HG03575 (cell line): Measurements from ENCODE around the gene CYP39A1.
"Not testable (repeated sequence)": the region's sequence is repeated elsewhere in the genome, so short reads cannot be mapped to it uniquely, and the experiment has no call there.

Experiments used
- ATAC-seq: cut with Tn5 transposase; IDR thresholded peaks from one replicate; pipeline ENCODE4 v1.9.1; 2021; ENCODE audit not compliant: unreplicated experiment, insufficient number of reproducible peaks, low FRiP score; ENCODE audit errors: extremely low read depth

CYP39A1 gene

DNA sequence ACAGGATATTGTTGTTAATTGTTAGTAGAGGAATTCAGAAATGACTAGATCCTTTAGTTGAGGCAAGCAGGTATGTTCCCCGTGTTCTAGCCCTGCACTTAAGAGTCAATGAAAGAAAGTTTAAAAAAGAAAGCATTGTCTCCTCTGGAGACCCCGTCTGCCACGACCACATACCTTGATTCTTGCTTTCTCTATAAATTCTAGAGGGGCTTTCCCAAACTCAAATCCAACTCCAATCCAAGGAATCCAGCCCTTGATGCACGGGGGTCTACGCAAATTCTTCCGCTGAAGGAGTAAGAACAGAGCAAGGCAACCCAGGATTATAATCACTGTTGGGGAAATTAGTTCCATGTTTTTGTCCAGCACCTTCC, 401 bp downstream of the CYP39A1 start:
- no peak for ATAC-seq

DNA sequence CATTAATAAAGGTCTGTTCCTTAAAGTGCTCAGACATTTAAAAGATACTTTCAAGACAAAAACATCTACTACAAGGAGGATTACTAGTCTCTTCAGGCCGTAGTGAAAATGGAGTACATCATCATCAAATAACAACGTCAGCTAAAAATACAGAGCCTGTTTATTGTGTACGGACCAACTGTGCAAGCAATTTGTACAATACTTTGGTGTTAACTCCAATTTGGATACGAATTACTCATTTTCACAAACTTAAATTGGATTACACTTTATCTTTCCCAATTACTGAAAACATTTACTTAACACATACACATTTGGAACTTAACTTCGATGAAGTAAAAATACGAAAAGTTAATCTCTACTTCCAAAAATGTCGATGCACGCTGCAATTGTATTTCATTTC, 802 bp downstream of the CYP39A1 start:
- no peak for ATAC-seq

- ATAC-seq = no peak
These were observed 1.6 kb downstream of the CYP39A1 start for GRCh38 chr6:46651006-46651405.

DNA sequence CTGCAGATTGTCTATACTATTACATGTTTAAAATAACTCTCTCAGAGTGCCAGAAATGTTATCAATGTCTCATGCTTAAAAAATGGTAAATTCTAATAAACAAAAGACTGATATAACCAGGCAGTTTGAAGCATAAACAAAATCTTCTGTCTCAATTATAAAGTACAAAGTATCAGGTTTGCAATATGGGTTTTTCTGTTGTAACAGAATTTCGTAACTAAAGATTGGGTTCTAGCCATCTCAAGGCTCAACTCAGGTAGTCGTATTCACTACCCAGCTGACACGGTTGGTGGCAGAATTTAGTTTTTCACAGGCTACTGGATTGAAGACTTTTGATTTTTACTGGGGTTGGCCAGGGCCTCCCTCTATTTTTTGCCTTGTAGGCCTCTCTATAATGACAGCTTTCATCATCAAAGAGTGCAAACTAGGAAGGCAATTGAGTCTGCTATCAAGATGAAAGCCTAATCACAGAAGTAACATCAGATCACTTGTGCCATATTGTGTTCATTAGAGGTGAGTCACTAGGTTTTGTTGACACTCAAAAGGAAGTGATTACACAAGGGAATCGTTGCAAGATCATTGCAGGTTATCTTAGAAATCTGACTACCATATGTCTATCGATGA, 3.6 kb downstream of the CYP39A1 start:
- no peak for ATAC-seq

- ATAC-seq = not testable (repeated sequence)
These were observed 4.5 kb downstream of the CYP39A1 start for GRCh38 chr6:46648108-46648507.

GRCh38 chr6:46645265-46645664, 7.4 kb downstream of the CYP39A1 start:
- ATAC-seq = no peak

- no peak for ATAC-seq
These were observed 9.5 kb downstream of the CYP39A1 start for GRCh38 chr6:46642928-46643751.

DNA sequence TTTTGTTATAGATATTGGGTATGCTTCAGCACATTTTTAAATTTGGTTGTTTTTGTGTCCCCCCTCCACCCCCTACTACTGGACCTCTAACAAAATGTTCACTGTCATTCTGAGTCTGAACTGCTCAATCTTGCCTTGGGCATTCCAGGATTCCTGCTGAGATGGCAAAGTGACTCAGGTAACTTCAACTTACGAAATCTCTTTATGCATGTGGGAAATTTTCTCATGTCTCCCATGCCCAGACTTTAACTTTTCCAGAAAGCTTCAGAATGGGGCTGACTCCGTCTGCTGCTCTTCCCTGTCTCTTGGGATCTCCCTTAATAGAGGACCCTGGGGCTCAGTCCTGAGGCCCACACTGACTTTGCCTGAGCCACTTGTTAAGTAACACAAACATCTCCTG, 14.0 kb downstream of the CYP39A1 start:
- ATAC-seq = no peak

DNA sequence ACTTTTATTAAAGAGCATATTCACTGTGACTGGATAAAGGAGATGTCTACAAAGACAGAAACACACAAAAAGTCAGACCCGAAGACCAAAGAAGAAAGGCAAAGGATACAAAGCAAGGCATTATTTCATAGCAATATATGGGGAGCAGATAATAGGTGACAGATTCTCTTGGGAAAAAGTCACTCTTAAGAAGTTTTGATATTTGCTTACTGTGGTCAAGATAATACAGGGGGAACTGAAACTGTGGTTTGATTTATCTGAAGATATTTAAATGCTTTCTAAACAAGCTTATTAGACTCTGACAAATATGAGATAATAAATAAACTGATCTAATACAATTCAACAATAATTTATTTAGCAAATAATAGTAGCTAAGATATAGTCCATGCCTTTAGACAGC, 14.7 kb downstream of the CYP39A1 start:
- ATAC-seq = no peak

- no peak for ATAC-seq
These were observed 15.5 kb downstream of the CYP39A1 start for GRCh38 chr6:46637145-46637544.

DNA sequence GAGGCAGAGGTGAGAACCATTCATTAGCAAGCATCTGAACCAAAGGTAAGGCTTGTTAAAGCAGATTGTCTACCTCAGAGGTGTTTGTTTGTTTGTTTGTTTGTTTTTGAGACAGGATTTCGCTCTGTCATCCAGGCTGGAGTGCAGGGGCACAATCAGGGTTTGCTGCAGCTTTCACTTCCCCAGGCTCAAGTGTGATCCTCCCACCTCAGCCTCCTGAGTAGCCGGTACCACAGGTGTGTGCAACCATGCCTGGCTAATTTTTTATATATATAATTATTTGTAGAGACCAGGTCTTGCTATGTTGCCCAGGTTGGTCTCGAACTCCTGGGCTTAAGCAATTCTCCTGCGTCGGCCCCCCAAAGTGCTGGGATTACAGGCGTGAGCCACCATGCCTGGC, 17.2 kb downstream of the CYP39A1 start:
- no peak for ATAC-seq

GRCh38 chr6:46632053-46632452, 20.6 kb downstream of the CYP39A1 start:
- no peak for ATAC-seq

DNA sequence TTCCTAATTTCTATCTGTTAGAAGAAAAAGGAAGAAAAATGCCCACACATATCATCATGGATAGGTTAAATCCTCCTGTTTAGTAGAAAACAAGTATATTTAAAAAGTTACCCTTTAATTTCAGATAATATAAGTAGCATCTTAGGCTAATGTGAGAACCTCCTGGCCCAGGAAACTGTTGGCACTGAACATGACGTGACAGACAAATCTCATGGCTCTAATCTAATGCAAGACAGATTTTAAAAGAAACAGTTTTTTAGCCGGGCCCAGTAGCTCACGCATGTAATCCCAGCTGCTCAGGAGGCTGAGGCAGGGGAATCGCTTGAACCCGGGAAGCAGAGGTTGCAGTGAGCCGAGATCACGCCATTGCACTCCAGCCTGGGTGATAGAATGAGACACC, 22.9 kb downstream of the CYP39A1 start:
- no peak for ATAC-seq

GRCh38 chr6:46628976-46629375, 23.6 kb downstream of the CYP39A1 start:
- no peak for ATAC-seq

DNA sequence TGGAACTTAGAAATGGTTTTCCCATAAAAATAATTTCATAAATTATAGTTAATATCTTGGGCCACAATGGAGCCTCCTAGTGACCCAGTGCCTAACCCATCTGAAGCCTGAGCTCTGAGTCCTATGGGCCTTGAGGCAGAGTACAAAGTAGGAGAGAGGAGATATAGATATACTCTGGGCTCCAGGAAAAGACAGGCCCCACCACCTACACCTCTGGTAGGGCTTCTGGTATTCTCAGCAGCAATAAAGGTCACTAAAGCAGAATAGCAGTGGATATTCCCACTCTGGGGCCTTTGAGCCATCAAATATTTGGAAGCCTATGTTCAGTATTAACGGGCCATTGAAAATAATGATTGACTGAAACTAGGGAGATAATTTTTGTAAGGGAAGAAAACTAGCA, 24.1 kb downstream of the CYP39A1 start:
- ATAC-seq = no peak

- no peak for ATAC-seq
These were observed 25.6 kb downstream of the CYP39A1 start for GRCh38 chr6:46626976-46627375.

DNA sequence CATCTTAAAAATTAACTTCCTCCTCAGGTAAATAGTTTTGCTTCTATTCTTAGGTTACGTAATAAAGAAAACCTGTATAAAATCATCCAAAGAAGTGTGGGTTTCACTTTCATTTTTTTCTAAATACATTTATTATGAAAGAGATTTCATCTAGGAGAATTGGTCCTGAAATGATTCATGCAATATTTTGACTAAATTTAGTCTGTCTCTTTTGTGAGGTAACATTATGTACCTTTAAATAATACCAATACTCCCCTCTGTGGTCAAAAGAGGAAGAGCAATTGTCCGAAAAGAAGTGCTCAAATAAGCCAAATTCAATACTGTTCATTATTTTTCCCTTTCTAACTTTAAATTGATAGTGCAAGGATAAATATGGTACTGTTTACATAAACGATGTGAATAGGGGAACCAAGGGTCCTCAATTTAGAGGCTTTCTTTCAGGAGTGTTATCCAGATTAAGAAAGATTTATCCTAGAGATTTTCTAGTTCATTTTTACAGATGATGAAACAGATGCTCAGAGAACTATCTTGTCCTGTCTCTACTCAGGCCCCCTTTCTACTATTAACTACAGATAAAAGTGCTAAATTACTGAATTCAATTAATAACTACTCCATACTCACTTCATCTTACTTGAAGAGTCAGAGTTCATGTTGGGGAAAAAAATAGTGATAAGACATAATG, 26.2 kb downstream of the CYP39A1 start:
- ATAC-seq = peak; percentile 70

- no peak for ATAC-seq
These were observed 33.9 kb downstream of the CYP39A1 start for GRCh38 chr6:46618726-46619125.

DNA sequence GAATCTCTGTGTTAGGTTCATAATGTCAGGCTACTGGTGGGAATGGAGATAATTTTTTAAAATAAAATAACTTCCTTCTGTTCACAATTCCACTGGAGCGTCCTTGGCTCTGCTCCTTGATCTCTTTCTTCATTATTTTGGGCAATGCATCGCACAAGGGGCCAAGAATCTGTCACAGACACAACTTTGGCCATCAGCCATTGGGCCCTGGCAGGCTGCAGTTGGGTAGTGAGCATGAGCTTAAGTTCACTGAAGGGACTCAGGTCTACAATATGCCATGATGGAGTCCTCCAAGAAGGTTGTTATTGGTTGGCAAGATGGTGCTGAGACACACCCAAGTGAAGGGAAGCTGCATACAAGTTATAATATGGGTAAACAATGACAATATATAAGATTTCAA, 40.0 kb downstream of the CYP39A1 start:
- no peak for ATAC-seq

DNA sequence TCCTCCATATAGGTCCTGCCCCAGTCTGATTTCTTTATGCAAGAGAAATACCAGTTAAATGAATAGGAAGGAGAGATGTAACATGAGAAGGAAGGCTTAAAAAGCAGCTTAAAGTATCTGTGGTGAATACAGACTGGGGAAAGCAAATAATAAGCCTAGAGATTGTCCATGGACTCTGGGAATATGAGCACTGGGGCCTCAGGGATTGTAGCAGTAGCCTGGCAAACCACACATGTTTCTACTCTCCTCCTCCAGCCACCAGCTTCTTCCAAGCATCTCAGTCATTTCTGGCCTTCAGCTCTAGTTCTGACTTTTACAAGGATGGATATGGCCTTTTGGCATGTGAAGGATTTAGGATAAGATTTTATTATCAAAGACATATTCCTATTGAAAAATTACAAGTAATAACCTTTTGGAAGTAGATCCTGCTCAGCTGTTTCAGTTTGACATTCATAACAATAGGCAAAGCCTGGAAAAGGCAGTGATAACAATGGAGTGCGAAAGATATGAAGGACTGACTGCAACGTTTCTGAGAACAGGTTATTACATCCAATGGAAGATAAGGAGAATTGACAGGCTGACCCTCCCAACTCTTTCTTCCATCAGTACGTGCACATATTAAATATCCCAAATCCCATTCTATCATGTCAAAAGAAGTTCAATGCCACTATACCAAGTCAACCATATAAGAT, 41.6 kb downstream of the CYP39A1 start:
- no peak for ATAC-seq
